T-helper 22 cell (primary cell): Measurements from ENCODE around the gene SINHCAF.
A peak's percentile ranks its signal among the peaks of the same experiment; 100 is the strongest.

ENCODE experiments used
- DNase-seq: peaks from one replicate; pipeline ENCODE4 v3.0.0-alpha.2; 2020; ENCODE audit warnings: low read depth

The SINHCAF gene

DNA sequence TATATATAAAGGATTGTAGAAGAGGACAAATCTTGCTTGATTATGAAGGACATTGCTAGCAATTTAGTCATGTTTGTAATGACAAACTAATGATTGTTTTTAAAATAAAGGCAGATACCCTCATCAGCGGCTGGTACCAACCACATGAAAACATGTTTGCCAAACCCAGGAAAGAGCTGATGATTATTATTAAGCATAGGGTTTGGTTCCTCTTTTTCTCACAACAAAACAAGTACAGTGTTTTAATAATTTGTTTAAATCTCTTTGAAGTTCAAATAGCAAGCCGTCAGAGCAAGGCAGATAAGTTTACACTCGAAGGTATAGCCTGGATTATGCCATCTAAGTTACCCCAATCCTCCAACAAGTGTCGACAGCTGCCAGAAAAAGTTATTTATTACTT is 5.3 kb upstream of the SINHCAF start:
- no peak for DNase-seq

DNA sequence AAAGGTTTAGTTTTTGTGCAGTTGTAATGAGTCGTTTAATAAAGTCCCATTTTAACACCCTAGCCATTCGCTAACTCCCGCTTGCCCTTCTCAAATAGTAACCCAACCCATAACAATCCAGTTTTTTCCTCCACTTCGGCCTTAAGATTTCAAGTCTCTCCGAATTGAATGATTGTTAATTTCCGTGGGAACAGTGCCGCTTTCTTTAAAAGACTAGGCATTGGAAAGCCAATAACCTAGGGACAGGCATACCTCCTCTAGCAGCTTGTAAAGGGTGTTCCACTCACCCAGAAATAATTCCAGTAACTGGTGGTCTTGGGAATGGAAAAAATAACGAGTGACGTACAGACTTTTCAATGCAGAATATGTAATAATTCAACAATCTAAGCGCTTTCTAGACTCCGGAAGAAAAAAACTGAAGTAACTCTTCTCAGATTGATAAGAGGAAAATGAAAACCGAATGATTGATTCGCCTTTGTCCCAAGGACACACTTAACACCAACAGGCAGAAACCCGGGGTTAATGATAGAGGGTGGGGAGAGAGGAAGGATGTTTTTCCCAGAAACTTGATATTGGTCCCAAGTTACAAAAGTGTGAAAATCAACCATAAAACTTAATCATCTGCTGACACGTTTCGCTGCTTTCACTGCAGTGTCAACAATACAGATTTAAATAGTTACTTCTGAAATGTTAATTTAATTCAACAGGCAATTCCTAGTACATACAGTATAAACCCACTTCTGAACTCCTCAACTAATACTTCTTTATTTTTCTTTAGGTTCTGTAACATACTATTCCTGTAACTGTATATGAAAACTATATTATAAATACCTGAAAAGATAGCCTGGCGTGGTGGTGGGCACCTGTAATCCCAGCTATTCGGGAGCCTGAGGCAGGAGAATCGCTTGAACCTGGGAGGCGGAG is 1.0 kb upstream of the SINHCAF start:
- DNase-seq = no peak

DNA sequence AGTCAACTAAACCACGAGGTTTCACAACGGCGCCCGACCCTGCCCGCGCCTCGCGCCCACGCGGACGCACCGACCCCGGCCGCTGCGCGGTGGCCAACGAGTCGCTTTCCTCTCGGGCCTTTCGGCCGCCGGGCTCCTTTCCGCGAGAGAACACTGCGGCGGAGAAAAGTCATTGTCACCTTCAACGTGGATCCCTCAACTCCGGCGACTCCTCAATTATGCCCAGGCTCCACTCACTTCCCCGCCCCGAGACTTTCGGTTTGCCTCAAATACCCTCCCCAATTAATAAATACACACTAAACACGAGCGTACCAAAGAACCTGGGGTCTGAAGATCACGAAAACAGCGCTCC is 450 bp downstream of the SINHCAF start:
- no peak for DNase-seq

DNA sequence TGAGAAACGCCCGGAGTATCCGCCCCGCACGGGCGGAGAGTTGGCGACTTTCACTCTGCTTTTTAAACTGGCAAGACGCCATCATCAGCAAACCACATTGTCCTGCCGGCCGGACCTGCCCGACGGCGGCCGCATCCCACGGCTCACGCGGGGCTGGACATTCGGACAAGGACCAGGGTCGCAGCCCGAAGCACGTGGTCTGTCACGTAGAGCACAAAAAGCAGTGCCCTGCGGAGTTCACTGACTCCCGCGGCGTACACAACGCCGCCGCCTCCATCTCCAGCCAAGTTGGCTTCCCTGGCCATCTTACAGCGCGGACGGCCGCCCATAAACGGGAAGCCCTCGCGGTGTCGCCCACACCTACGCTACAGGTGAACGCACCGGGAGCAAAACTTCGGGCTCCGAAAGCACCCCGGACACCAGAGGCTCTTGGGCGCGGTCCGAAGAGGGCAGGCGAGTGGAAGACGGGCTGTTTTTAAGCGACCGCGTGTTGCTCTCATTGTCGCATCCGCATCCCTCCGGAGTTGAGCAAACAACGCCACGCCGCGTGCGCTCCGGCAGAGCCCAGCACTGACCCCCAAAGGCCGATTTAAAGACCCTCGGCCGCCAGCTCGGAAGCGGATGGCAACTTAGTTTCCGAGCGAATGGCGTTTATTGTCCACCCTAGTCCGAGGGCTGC is 966 bp downstream of the SINHCAF start:
- DNase-seq = peak; percentile 2

DNA sequence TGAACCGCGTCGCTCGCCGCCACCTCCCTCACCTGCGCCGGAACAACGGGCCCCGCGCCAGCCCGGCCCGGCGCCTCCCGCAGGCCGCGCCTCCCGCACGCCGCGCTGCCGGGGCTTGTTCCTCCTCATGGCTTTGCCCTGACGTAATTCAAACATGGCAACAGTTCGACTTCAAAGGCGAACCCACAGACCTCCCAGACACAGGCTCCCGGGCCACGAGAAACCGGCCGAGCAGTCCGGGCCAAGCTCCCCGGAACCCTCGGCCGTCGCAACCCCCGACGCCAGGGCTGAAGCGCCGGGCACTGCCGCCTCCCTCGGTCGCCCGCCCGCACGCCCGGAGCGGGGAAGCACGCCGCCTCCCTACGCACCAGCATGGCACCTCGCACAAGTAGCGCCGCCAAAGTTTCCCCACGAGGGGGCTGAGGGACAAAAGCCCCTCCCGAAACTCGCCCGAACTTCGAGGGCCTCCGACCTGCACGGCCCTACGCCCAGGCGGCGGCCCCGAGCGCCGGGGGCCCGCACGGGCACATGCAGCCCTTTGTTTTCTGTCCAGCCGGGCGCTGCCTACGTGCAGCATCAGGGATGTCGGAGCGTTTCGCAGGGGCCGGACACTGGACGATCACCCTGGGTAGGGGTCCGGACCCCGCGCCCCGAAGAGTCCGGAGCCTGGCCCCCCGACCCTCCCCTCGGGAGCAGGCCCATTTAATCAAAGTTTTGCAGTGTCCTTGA is 1.7 kb downstream of the SINHCAF start:
- DNase-seq = peak; percentile 68

DNA sequence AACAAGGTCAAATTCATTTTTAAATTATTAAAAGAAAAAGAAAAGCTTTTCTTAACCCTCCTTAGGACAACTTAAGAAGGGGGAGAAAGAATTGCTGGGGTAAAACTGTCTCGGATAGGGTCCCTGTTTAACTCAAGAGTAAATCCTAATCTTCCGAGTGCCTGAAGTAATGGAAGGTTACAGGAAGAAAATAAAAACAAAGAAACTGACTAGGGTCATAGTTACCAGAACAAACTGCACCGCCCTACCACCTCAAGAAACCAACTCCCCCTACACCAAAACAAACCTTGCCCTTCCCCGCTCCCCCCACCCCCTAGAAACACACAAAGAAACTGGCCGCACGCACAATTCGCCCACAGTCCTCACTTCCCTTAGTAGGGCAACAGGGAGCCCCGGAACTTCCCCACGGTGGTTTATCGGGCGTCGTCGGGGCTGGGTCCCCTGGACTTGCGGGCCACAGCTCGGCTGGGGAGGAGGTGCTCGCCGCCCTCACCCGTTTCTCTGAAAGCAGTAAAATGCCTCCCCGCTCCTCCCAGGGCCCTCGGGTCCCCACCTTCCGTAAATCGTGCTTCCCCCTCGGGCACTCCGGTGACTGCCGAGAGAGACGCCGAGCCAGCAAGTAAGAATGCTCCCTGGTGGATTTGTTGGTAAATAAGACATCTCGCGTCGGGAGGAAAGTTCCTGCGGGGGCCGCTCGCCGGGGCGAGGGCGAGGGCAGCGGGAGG is 2.4 kb downstream of the SINHCAF start:
- DNase-seq = peak; percentile 36

DNA sequence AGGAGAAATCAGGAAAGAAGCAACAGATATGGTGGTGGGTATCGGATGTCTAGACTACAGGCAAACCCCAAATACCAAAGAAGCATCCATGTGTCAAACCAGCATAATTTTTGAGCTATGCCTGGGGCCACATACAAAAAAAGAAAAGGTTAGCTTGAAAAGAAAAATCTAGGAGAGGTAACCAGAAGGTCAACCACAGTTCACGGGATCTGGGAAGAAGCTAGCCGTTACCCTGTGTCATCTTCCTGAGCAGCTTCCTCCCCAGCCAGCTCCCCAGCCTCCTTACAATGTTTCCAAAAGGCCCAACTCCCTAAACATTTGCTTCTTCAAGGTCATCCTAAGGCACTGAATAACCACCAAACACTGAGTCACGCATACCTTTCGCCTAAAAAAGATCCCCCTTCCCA is 3.1 kb downstream of the SINHCAF start:
- no peak for DNase-seq

DNA sequence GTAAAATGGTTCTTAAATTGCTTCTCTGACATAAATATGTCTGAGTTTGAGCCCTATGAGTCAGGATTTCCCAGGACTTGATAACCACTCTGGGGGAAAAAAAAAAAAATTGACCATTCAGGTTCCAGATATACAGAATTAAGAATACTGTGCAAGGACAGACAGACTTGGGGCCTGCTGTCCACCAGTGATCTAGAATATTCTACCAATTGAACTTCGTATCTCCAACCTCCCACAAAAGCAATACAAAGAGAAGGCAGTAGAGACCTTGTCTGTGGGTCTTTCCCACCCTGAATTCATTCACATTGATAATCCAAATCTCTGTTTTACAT is 4.1 kb downstream of the SINHCAF start:
- no peak for DNase-seq

DNA sequence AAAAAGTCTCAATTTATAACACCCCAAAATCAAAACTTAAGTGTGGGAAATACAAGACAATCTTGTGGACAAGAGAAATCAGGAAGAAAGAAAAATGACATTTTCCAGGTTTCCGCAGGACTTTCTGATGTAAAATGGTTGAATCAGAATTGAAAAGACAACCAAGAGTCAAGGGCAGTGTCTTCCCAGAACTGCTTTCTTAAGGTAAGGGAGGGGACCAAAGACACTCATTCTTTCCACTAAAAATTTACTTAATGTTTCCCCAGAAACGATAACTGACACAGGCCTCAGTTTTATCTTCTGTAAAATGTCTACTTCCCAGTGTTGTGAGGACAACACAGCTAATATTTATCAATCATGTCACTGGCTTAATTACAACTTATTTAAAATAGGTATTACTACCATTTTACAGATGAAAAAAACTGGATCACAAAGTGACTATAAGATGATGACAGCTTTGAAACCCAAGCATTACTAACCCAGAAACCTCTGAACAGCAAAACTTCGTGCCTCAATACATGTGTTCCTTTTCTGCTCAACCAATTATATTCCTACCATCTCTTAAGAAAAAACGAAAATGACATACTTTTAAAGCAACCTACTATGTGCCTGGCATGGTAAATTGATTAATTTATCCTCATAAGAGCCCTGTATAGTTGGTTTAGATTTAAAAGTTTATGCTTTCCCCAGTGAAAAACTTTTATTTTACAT is 4.6 kb downstream of the SINHCAF start:
- no peak for DNase-seq

DNA sequence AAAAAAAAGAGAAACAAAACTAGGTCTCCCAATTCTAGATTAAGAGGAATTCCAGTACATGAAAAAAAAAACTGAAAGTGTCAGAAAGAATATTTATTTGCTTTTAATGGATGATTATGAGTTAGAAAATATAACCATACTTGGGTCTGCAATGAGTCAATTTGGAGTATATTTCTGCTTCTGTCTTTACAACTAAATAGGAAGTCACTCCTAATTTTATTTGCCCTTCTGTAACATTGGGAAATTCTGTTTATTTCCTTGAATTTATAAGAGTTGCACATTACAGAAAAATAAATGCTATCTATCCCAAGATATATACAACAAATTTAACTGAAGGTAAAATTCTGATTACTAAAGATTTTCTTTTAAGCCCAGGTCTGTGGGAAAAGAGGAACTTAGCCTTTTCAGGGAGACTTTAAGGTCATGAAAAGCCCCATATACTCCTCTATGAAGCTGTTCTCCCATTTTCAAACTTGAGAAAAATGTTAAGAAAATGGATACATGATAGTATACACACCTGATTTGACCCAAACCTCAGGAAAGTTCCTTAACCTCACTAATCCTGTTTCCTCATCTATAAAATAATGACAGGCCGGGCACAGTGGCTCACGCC is 7.2 kb downstream of the SINHCAF start:
- DNase-seq = no peak

DNA sequence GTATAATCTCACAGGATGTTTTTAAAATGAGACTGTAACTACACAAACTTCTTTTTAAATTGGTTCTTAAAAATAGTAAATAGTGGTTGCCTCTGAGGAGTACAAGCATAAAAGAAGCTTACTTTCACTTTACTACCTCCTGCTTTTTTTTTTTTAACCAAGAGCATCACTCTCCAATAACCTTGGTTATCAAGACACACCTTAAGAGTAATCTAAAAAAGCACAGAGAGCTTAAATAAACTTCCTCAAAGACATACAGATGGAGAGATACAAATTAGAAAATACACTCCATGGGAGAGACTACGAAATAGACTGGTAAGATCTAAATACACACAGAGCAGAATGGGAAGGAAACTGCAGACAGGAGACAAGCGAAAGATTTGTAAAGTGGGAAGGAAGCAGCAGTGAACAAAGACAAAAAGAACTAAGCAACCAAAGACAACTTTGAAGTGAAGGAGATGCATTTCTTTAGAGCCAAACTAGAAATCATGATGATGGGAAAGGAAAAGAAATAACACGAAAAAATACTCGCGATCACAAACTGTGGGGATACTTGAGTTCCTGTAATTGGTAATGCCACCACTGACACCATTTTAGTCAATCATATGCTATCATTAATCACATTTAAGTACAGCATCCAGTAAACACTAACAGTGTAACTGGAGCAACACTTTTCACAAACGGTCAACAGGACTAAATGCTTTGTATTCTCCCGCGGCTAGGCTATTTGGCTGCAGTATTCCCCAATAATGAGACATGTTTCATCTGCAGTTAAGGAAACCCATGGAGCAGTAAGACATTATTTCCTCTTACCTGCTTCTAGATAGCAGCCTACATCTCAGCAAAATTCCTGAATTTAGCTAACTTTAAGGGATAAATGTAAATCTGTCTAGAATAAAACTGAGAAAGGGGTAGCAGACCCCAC is 8.2 kb downstream of the SINHCAF start:
- DNase-seq = no peak

DNA sequence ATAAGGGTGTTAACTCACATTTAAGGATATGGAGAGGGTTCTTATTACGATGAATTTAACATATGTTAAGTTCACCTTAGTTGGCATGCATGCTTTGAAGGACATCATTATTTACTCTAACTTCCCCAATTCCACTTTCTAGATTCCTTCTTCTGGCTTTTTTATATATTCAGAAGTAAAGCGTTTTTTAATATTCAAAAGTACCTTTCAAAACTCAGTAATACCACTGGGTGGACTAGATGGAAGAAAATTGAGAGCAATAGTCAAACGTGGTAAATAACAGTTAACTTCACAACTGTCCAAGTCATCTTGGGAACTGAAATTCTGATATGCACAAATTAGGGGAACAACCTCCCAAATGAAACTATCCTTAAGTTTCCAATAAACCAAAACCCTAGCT is 9.1 kb downstream of the SINHCAF start:
- DNase-seq = no peak

DNA sequence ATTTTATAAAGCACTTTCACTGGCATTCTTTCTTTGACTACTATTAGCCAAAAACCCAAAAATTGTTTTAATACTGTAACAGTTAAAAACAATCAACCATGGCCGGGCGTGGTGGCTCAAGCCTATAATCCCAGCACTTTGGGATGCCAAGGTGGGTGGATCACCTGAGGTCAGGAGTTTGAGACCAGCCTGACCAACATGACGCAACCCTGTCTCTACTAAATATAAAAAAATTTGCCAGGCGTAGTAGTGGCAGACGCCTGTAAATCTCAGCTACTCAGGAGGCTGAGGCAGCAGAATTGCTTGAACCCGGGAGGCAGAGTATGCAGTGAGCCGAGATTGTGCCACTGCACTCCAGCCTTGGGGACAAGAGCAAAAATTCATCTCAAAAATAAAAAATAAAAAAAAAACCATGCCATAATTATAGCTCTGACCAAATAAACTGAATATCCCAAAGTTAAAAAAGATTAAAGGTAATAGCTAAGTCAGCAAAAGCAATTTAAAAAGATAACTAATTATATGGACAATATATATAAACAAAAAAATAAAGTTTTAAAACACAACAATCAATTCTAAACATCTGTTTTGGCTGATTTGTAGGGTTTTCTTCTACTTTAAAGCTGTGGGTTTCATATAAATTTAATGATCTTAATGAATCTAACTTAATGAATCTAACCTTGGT is 10.0 kb downstream of the SINHCAF start:
- DNase-seq = no peak

DNA sequence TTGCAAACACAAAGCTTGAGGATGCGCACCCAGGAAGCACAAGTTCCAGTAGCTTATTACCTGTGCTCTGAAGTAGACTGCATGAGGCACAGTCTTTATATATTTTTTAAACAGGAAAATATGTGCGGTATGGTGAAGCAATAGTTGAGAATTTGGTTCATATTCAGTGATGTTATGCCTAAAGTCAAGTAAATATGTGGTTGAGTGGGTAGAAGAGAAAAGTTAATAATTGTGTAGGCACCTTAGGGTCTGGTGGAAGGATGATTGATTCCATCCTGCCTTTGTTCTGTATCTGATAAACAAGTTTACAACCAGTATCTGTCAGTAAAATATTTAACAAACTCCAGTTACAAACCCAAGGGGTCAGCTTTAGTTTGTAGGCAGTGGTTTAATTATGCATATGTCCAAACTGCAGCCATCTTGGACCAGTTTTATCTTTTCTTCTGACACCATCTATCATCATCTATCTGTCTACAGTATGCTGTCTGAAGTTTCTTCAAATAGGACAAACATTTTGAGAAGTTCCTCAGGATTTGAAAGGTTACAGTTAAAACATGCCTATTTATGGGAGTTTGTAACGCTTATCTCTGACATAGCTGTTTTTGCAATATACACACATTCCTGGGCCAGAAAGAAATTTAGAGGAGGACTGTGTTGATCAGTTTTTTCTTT is 10.8 kb downstream of the SINHCAF start:
- no peak for DNase-seq

DNA sequence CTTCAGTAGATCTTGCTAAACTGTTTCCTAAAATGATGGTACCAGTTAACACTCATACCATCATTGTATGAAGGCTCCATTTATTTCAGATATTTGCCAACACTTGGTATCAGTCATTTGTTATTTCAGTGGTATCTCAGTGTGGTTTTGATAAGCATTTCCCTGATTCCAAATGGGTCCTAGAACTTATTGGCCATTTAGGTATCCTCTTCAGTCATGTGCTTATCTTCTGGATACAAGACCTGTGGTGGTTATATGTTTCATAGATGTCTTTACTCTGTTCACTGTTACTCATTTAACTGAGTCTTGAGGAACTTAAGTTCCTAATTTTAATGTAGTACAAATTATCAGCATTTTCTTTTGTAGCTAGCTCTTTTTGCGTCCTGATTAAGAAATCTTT is 13.5 kb downstream of the SINHCAF start:
- DNase-seq = no peak

DNA sequence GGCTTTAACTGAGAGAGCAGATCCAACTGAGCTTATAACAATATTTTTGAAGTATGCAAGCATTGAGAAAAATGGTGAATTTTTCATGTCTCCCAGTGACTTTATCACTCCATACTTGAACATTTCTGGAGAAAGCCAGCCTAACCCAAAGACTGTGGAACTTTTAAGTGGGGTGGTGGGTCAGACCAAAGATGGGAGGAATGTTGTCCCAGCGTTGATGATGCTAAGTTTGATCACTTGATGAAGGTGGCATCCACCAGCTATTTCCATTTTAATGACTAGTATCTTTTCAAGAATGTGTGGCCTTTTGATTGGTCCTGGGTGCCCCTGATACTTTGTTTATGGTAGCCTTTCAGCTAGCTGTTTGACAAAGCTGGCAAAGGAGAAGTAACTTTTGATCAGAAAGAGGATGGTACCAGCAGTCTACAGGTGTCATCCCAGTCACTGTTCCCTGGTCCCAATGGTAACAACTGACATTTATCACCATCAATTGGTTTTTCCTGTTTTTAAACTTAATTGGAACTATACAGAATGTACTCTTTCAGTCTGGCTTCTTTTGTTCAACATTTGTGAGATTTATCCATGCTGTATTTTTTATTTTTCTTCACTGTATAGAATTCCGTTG is 14.2 kb downstream of the SINHCAF start:
- DNase-seq = no peak

DNA sequence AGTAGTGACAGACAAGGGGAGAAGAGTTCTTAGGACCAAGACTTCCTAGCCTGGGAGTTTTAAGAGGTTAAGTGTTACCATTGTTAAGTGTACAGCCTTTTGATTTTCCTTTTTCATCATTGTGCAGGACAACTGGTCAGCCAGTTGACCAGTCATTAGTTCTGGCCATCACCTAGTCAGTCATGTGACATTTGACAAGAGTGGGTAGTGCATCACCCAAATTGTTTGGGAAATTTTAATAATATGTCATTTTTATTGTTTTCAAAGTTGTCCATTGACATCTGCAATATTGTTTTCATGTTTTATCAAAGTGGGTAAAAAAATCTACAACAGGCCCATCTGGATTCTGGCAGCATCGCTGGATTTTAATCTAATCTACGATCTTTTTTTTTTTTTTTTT is 15.5 kb downstream of the SINHCAF start:
- DNase-seq = no peak

DNA sequence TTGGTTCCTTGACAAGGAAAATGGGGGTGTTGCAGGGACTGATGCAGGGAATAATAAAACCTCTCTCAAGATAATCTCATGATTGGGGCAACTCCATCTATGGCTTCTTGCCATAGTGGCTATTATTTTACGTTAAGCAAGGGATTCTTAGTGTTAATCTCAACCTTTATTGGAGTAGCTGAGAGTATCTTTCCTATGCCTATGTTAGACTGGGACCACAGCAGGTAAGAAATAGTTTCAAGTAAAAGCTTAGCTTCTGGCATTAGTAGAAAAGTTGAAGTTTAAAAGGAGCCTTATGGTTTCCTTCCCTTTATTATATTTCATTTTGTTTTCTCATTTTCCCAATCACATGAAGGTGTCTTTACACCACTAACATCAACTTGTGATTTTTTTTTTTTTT is 16.7 kb downstream of the SINHCAF start:
- DNase-seq = no peak

DNA sequence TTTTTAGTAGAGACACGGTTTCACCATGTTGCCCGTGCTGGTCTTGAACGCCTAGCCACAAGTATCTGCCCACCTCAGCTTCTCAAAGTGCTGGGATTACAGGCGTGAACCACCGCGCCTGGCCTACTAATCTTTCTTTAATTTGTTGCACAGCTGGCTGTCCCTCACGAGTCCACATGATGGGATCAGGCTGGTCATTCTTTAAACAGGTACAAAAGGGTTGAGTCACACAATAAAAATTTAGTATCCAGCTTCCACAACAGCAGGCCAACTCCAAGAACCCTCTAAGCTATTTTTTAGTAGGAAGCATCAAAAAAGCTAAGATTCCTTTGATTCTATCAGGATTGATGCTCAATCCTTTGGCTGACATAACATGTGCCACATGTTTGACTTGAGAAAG is 17.8 kb downstream of the SINHCAF start:
- DNase-seq = no peak
